OCI-M1 (cell line): ENCODE measurements around the gene ADCY2.
A peak's percentile ranks its signal among the peaks of the same experiment; 100 is the strongest.

Source experiments
- DNase-seq: peaks from one replicate; lab custom pipeline; 2025; lab: John Stamatoyannopoulos, UW

The ADCY2 gene

GRCh38 chr5:7828269-7828668, 432.3 kb downstream of the ADCY2 start:
- DNase-seq, result no peak

GRCh38 chr5:7834982-7835381, 439.0 kb downstream of the ADCY2 start:
- DNase-seq, result no peak

- DNase-seq, result no peak
Observed at GRCh38 chr5:7837403-7837802, 441.5 kb downstream of the ADCY2 start.

- no peak for DNase-seq
Observed at GRCh38 chr5:7842531-7842930, 446.6 kb downstream of the ADCY2 start.

GRCh38 chr5:7844901-7845300, 449.0 kb downstream of the ADCY2 start:
- DNase-seq, result no peak

DNA sequence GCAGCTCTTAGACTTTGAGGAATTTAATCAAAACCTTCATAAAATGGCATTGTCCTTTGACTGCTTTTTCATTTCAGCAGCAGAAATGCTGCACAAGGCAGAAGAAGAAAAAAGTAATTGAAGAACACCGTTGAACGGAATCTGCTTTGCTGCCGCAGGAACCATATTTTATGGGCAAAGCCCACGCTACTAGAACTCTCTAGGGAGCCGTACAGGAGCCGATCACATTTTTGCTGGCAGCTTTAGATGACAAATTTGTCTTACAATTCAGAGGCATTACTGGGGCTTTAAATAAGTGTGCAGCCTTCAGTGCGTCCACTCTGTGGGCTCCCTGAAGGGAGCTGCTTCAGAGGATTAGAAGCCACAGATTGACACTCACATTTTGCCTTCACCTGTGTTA, 449.6 kb downstream of the ADCY2 start:
- DNase-seq, result no peak

- no peak for DNase-seq
Observed at GRCh38 chr5:7846327-7846726, 450.4 kb downstream of the ADCY2 start.

DNA sequence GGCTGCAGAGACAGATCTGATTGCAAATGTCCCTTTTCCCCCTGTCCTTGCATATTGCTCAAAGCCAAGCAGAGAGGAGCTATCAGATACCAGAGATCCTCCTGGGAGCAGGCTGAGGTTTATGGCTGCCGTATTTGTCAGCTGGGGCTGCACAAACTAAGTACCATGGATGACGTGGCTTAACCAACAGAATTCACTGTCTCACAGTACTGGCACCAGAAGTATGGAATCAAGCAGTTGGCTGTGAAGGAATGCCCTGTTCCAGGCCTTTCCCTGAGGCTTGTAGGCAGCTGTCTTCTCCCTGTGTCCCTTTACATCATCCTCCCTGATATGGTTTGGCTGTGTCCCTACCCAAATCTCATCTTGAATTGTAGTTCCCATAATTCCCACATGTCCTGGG, 452.4 kb downstream of the ADCY2 start:
- no peak for DNase-seq

- DNase-seq, result no peak
Observed at GRCh38 chr5:7849681-7850394, 453.9 kb downstream of the ADCY2 start.

DNA sequence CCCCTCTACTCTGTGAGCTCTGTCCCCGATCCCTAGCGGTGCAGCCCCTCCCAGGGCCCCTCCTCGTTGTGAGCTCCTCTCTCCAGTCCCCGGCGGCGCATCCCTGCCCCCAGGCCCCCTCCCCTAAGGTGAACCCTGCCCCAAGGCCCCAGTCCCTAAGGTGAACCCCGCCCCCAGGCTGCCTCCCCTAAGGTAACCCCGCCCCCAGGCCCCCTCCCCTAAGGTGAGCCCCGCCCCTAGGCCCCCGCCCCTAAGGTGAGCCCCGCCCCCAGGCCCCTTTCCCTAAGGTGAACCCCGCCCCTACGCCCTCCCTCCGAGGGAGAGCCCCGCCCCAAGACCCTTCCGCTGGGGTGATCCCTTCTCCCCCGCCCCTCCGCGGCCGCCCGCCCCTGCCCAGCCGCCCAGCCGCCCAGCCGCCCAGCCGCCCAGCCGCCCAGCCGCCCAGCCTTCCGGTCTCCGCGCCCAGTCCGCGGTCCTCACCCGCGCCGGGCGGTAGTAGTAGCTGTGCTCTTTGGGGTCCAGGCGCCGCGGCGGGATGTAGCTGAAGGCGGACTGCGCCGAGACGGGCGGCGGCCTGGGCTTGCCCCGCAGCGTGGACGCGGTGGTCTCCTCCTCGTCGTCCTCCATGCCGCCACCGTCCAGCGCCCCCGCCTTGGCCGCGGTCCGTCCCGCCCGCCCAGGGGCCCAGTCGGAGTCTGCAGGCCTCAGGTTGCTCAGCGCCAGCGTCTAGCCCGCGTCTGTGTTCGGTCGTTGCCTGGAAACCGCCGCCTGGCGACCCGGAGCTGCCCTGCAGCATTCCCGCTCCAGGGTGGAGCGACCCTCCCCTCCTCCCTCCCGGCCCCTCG, 454.7 kb downstream of the ADCY2 start, which contains the start of gene CFAP90:
CFAP90 (minus strand) TSS at position 739 of the 845 bp plus-strand sequence; CDS start at position 627, 112 bp downstream.
- DNase-seq, result no peak

DNA sequence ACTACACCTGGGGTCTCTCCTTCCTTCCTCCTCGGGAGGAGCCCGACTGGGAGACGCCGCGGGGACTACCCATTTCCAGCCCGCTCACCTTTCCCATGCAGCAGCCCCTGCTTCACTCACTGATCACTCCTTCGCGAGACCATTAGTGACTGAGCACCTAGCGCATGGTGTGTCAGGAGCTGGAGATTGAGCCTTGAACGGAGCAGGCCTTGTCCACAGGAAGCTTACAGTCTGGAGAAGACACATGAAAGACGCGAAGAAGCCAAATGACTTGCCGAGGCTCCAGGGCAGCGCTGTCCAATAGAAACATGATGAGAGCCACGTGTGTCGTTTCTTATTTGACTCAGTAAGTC, 455.3 kb downstream of the ADCY2 start:
- DNase-seq, result no peak

GRCh38 chr5:7851617-7852289, 455.8 kb downstream of the ADCY2 start:
- no peak for DNase-seq

GRCh38 chr5:7852542-7852941, 456.6 kb downstream of the ADCY2 start:
- DNase-seq, result peak; percentile 44

GRCh38 chr5:7852988-7853387, 457.1 kb downstream of the ADCY2 start:
- no peak for DNase-seq

DNA sequence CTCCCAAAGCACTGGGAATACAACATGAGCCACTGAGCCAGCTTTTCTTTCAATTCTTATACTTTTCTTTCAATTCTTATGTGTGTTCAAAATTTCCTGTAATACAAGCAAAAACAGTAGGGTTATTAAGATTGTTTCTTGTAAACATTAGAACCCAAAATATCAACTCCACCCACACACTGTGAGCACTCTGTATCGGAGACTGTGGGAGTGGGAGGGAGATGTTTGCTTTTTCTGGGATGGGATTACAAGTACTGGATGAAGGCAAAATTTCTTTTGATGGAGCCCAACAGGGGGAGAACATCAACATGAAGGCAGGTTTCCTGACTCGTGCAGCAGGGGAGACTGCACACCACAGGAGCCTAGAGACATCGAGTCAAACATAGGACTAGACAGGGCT, 459.7 kb downstream of the ADCY2 start:
- DNase-seq, result no peak

- peak; percentile 70 for DNase-seq
Observed at GRCh38 chr5:7856855-7857254, 460.9 kb downstream of the ADCY2 start.

DNA sequence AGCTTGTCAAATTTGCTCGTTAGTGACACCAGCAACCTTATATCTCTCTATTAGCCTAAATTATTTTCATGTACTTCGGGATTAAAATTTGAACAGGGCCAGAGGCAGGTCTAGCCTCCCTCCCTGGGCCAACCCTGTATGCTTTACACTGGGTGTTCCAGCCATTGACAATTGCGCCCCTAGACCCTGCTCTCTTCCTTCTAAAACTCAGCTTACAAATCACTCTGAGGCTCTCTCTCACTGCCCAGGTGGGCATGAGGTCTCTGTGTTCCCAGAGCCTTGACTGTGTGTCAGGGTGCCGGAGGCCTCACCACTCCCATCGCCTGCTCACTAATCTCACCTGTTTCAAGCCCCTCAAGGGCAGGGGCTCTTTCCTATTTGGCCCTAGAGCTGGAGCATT, 461.4 kb downstream of the ADCY2 start:
- DNase-seq, result no peak

DNA sequence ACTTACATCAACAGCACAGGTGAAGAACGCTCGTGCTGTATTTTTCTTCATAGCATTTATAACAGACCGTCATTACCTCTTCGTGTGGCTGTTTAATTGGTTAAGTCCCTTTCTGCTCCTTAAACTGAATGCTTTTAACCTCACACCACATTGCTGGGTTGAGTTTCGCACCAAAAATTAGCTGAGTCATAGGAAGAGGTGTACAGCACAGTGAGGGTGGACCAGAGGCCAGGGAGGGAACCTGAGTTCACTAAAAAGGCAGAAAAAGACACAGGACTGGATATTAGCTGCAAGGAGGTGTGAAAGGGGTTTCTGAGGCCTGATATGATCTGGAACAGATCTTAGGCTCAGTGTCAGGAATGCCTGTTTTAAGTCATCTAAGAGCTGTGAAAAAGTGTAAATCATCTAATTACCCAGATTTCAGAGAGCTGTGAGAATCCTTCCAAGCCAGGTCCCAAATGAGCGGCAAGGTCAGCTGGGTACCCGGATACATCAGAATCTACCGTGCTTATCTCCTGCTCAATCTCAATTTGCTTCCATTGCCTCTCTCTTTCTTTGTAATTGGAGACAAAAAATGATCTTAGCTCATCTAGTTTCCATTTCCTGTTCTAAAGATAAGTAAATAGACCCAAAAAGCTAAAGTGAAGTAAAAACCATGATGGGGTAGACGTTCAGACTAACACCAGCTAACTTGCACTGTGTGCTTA, 462.1 kb downstream of the ADCY2 start:
- no peak for DNase-seq

- DNase-seq, result peak; percentile 38
Observed at GRCh38 chr5:7866196-7866595, 470.3 kb downstream of the ADCY2 start.

GRCh38 chr5:7867260-7867659, 471.3 kb downstream of the ADCY2 start:
- DNase-seq, result no peak

DNA sequence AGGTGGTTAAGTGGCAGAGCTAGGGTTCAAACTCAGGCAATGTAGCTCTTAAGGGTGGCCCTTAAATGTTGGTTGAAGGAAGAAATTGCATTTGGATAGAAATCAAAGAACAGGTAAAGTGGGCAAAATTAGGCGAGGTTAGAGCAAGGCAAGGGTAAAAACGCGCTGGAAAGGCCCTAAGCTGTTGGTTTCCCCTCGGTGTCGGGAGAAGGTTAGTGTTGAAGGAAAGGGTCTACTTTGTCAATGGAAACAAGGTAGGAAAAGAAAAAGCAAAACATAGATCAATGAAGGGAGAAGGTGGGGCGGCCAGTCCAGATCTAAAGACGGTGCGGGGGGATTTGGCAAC, 472.5 kb downstream of the ADCY2 start:
- peak; percentile 68 for DNase-seq

DNA sequence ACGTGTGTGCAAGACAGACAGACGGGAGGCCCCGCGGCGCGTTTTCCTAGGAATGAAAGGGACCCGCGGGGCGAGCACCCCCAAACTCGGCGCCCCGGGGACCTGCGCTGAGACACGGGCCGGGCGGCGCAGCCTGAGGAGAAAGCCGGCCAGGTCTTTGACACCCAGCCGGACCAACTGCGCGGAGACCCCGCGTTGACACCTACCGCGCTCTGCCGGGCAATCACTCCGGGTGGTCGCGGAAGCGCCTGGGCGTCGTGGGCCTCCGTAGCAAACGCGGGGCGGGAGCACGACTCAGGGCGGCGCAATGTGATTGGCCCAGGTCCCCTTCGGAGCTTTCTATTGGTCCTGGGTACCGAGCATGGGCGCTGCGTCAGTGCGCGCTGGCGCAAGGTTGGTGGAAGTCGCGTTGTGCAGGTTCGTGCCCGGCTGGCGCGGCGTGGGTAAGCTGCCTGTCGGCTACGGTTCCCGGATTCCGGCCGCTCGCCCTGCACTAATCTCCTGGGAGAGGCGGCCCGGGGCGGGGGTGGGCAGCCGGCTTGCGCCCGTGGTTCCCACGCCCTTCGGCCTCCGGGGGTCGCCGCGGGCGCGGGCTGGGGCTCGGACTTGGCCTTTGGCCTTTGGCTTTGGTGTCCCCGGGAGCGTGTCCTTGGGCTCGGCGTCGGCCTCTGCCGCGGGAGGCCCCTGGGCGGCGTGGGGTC, 473.0 kb downstream of the ADCY2 start, which contains the start of the genes FASTKD3 and MTRR:
FASTKD3 (minus strand) TSS at position 259 of the 701 bp plus-strand sequence. CDS start 948 bp downstream, outside the sequence.
MTRR (plus strand) TSS at position 376 of the 701 bp plus-strand sequence. CDS start 1,647 bp downstream, outside the sequence.
- DNase-seq, result peak; percentile 93
